NCI-H748 (cell line): Measurements from ENCODE around the gene RUVBL2.

Experiments used
- DNase-seq: peaks from one replicate; lab custom pipeline; 2025; ENCODE audit not compliant: unreplicated experiment; lab: John Stamatoyannopoulos, UW

Gene RUVBL2

DNA sequence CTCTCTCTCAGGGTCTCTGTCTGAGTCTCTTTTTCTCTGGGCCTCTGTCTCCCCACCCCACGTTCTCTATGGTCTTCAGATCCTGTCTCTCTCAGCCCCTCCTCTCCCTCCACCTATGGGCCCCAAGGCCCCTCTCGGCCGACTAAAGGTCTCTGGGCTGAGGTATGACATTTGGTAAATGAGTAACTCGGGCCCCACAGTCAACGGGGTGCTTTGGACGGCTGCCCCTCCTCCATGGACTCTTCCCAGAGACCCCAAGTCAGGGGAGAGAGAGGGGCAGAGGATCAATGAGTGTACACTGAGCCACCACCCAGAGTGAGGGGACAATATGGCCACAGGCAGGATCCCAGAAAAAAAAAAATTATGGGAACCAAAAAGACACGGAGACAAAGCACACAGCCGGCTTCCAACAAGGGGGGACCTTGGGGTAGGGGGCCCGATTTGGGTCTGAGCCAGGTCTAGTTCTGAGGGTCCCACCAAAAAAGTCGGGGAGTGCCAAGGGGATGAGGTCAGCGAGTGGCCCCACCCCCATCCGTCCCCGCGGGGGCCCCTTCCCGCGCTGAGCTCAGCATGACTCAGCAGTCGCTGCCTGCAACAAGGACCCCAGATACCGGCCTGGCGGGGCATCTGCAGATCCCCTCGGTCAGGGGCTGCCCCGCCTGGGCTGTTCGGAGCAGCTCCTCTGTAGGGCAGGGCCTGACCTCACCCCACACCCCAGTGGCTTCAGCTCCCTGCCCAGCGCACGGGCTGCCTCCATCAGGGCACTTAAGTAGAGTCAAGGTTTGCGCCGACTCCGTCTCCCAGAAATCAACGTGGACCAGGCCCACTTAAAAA is 30.1 kb upstream of the RUVBL2 start:
- peak; percentile 34 for DNase-seq

- DNase-seq, result no peak
Measured at GRCh38 chr19:48964205-48965039, 29.3 kb upstream of the RUVBL2 start.

GRCh38 chr19:48965040-48965805 is 28.5 kb upstream of the RUVBL2 start, which contains the start of gene FTL:
FTL (plus strand) TSS chr19:48965309; CDS start chr19:48965508, 199 bp downstream.
- DNase-seq, result peak; percentile 98

GRCh38 chr19:48965806-48966540 is 27.7 kb upstream of the RUVBL2 start:
- DNase-seq, result peak; percentile 94

GRCh38 chr19:48966541-48967345 is 26.9 kb upstream of the RUVBL2 start:
- DNase-seq, result peak; percentile 34

GRCh38 chr19:48967346-48968178 is 26.1 kb upstream of the RUVBL2 start:
- DNase-seq, result no peak

DNA sequence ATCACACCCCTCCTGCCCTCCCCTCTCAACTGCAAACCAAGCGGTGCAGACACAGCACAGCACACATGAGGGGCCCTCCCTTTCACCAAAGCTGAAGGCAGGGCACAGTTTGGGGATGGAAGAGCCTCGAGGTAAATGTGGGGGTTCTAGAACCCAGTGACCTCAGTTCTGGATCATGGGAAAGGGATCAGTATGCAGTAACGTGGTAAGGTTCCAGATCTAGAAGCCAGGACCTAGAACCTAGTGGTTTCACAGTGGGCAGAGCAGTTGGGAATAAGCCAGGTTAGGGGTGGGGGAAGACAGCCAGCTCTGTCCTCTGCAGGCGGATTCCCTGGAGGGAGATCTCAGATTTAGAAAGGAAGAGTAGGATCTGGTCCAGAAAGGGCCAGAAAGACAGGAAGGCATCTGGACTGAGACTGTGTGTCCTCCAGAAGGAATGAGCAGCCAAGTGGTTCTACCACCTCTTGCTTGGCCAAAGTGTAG is 25.5 kb upstream of the RUVBL2 start:
- no peak for DNase-seq

- DNase-seq, result no peak
Measured at GRCh38 chr19:48968813-48969218, 24.9 kb upstream of the RUVBL2 start.

DNA sequence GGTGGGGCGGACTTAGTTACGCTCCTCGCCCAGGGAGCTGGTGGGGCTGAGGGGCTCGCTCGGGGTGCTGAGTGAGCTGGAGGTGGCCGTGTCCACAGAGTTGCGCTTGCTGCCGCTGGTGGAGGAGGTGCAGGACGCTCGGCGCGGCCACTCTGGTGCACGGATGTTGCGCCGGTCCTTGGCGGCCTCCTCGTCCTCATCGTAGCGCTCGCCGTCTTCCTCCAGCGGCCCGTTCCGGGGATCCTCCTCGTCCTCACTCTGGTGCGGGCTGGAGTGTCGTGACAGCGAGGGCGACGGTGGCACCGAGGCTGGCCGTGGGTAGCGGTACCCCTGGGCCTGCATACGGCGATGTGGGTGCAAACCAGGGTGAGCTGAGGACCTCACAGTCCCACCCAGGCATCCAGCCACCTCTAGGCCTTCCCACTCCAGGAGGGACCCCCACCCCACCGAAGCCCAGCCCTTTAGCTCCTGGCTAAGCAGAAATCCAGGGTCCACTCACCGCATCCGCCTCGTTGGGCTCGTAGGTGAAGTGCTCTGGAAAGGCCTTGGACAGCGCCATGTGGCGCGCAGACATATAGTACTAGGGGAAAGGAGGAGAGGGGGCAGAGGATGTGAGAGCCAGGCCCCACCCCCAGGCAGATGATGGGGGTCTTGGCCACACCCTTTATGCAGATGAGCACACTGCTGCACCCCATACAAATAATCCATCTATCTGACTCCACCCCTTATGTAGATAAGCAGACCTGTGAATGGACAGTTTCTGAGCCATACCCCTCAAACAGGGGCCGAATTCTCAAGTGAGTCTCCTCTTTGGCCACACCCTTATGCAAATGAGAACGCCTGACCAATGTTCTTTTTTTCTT is 24.2 kb upstream of the RUVBL2 start:
- peak; percentile 41 for DNase-seq

GRCh38 chr19:48970139-48970766 is 23.4 kb upstream of the RUVBL2 start:
- DNase-seq, result no peak

- peak; percentile 91 for DNase-seq
Measured at GRCh38 chr19:48970923-48971395, 22.7 kb upstream of the RUVBL2 start.

DNA sequence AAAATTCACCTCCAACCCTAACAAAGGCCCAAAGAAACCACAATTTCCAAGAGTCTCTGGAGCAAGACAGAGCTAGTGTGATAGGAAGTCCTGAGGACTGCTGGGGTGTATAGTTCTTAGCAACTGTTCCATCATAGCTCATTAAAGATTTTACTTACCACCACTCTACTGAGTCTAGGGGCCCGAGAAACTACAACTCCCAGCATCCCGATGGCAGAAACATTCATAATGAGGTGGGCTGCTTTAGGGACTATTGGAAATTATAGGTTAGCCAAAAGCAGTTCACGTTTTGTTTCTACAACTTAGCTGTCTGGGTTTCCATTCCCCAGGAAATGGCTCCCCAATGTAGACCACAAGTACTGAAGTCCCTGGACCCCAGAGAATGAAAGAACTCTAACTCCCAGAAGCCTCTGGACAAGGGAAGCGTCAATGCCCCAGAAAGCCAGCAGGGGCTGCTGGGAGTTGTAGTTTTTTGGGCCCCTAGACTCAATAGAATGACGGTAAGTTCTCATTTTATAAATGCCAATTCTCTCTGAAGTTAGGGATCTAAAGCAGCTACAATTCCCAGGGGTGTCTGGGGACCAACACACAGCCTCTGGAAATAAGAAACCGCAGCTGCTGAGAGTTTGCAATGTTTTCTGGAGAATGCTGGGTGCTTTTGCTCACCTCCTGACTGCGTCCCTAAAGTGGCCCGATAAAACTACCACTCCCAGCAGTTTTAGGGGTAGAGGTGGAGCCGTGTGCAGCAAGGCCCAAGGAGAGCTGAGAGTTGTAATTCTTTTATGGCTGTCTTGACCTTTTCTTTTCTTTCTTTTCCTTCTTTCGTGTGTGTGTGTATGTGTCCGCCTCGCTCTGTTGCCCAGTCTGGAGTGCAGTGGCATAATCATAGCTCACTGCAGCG is 17.5 kb upstream of the RUVBL2 start:
- peak; percentile 47 for DNase-seq

DNA sequence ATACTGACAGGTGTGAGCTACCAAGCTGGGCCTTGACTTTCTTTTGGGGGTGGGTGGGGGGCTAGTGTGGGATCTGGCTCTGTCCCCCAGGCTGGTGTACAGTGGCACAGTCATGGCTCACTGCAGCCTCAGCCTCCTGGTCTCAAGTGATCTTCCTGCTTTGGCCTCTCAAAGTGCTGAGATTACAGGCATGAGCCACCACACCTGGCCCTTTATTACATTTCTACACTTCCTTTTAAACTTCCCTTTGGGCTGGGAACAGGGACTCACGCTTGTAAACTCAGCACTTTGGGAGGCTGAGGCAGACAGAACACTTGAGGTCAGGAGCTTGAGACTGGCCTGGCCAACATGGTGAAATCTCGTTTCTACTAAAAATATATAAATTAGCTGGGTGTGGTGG is 16.6 kb upstream of the RUVBL2 start:
- no peak for DNase-seq

DNA sequence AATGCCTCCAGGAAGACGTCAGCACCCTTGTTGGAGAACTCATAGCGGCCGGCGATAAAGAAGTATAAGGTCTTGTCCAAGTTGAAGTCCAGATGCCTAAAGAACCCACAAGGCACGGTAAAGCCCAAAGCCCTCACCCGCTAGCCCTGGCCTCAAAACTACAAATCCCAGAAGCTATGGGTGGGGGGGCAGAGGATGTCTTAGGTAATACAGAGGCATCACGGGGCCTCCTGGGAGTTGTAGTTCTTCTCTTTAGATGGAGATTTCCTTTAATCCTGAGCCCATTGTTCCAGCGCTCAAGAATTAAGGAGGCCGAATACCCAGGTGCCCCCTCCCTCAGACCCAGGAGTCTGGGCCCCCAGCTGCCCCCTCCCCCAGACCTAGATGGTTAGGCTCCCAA is 11.4 kb upstream of the RUVBL2 start:
- no peak for DNase-seq

- no peak for DNase-seq
Measured at GRCh38 chr19:48985711-48986110, 8.0 kb upstream of the RUVBL2 start.

DNA sequence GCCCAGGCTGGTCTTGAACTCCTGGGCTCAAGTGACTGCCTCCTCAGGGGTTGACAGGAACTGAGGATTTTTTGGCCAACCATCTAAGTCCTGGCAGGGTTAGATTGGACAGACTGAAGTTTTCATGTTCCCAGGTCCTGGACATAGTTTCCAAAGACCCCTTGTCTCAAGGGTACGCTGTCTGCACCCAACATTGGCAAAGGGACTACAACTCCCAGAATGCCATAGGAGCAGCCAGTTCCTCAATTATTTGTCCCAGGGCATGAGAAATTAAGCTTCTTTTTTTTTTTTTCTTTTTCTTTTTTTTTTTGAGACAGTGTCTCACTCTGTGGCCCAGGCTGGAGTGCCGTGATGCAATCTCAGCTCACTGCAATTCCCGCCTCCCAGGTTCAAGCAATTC is 7.5 kb upstream of the RUVBL2 start:
- no peak for DNase-seq
